GM21576 (cell line): Measurements from ENCODE around the gene FATE1.

Experiments used
- ATAC-seq: cut with Tn5 transposase; IDR thresholded peaks from one replicate; pipeline ENCODE4 v1.9.1; 2021; ENCODE audit warnings: mild to moderate bottlenecking, moderate library complexity; ENCODE audit not compliant: unreplicated experiment

FATE1 gene

GRCh38 chrX:151741606-151742005 lies 25.8 kb downstream of the FATE1 start:
- ATAC-seq = no peak

GRCh38 chrX:151742311-151742710 lies 26.5 kb downstream of the FATE1 start:
- ATAC-seq = no peak

GRCh38 chrX:151743651-151744470 lies 28.0 kb downstream of the FATE1 start:
- no peak for ATAC-seq

GRCh38 chrX:151745651-151746050 lies 29.8 kb downstream of the FATE1 start:
- no peak for ATAC-seq

GRCh38 chrX:151746502-151746901 lies 30.7 kb downstream of the FATE1 start:
- no peak for ATAC-seq

- no peak for ATAC-seq
Observed at GRCh38 chrX:151750511-151750910, 34.7 kb downstream of the FATE1 start.

GRCh38 chrX:151752847-151753246 lies 37.0 kb downstream of the FATE1 start:
- ATAC-seq = no peak

- ATAC-seq = peak; percentile 89
Observed at GRCh38 chrX:151753313-151754046, 37.6 kb downstream of the FATE1 start.

GRCh38 chrX:151754047-151754429 lies 38.2 kb downstream of the FATE1 start:
- ATAC-seq = no peak

GRCh38 chrX:151754641-151755215 lies 38.9 kb downstream of the FATE1 start:
- no peak for ATAC-seq

GRCh38 chrX:151759041-151759708 lies 43.3 kb downstream of the FATE1 start:
- no peak for ATAC-seq

- ATAC-seq = no peak
Observed at GRCh38 chrX:151762802-151763201, 47.0 kb downstream of the FATE1 start.

GRCh38 chrX:151763711-151764110 lies 47.9 kb downstream of the FATE1 start:
- ATAC-seq = no peak

GRCh38 chrX:151765026-151765425 lies 49.2 kb downstream of the FATE1 start:
- no peak for ATAC-seq

GRCh38 chrX:151771726-151772125 lies 55.9 kb downstream of the FATE1 start:
- no peak for ATAC-seq
